H9 (cell line): Measurements from ENCODE around the gene OR6S1. TPM values are rescaled to one million over a fixed set of nuclear protein-coding genes. Genes with fewer than 3 reads are reported as not detected.

Source experiments
- DNase-seq: peaks from one replicate; pipeline ENCODE4 v3.0.0-alpha.2; 2017
- H2AFZ ChIP-seq: one replicate; pipeline ENCODE4 v1.6.1; 2013; ENCODE audit warnings: mild to moderate bottlenecking, low read length, control low read depth, moderate library complexity
- H2AK5ac ChIP-seq: 2 replicates; pipeline ENCODE4 v1.6.1; 2013; ENCODE audit warnings: low read length, control low read depth, mixed read lengths; ENCODE audit not compliant: insufficient read length
- H2BK120ac ChIP-seq: one replicate; pipeline ENCODE4 v1.6.1; 2013; ENCODE audit warnings: low read depth, mild to moderate bottlenecking, low read length, control low read depth, inconsistent platforms; ENCODE audit not compliant: poor library complexity, severe bottlenecking
- H2BK12ac ChIP-seq: 2 replicates; pipeline ENCODE4 v1.6.1; 2013; ENCODE audit warnings: low read length, control low read depth, mixed read lengths, low read depth; ENCODE audit not compliant: insufficient read length
- H2BK15ac ChIP-seq: 2 replicates; pipeline ENCODE4 v1.6.1; 2013; ENCODE audit warnings: low read depth, low read length, control low read depth
- H2BK20ac ChIP-seq: one replicate; pipeline ENCODE4 v1.6.1; 2013; ENCODE audit warnings: low read depth, mild to moderate bottlenecking, low read length, control low read depth, inconsistent platforms; ENCODE audit not compliant: poor library complexity, severe bottlenecking
- H2BK5ac ChIP-seq: 2 replicates; pipeline ENCODE4 v1.6.1; 2013; ENCODE audit warnings: low read length, control low read depth, mixed read lengths; ENCODE audit not compliant: insufficient read length
- H3K14ac ChIP-seq: 2 replicates; pipeline ENCODE4 v1.6.1; 2013; ENCODE audit warnings: low read length, control low read depth; ENCODE audit not compliant: insufficient read depth
- H3K18ac ChIP-seq: 2 replicates; pipeline ENCODE4 v1.6.1; 2013; ENCODE audit warnings: low read depth, mild to moderate bottlenecking, mixed read lengths, low read length, control low read depth; ENCODE audit not compliant: insufficient read length
- H3K23ac ChIP-seq: 2 replicates; pipeline ENCODE4 v1.6.1; 2013; ENCODE audit warnings: low read length, control low read depth, mixed read lengths, low read depth; ENCODE audit not compliant: insufficient read length
- H3K23me2 ChIP-seq: 2 replicates; pipeline ENCODE4 v1.6.1; 2013; ENCODE audit warnings: low read depth, mild to moderate bottlenecking, mixed read lengths, low read length, control low read depth; ENCODE audit not compliant: insufficient read length, poor library complexity, severe bottlenecking
- H3K27ac ChIP-seq: 2 replicates; pipeline ENCODE4 v1.5.1; 2013; ENCODE audit warnings: low read length, control low read depth, mixed read lengths, low read depth; ENCODE audit not compliant: insufficient read length
- H3K27me3 ChIP-seq: 2 replicates; pipeline ENCODE4 v1.6.1; 2013; ENCODE audit warnings: low read length, control low read depth, inconsistent platforms; ENCODE audit not compliant: insufficient read depth
- H3K4ac ChIP-seq: 2 replicates; pipeline ENCODE4 v1.6.1; 2013; ENCODE audit warnings: low read depth, mild to moderate bottlenecking, control low read depth, inconsistent platforms, low read length, moderate library complexity
- H3K4me1 ChIP-seq: 2 replicates; pipeline ENCODE4 v1.6.1; 2013; ENCODE audit warnings: low read length, control low read depth, inconsistent platforms; ENCODE audit not compliant: insufficient read depth
- H3K4me2 ChIP-seq: 2 replicates; pipeline ENCODE4 v1.6.1; 2013; ENCODE audit warnings: low read length, control low read depth, mixed read lengths; ENCODE audit not compliant: insufficient read length, insufficient read depth
- H3K56ac ChIP-seq: 2 replicates; pipeline ENCODE4 v1.6.1; 2013; ENCODE audit warnings: low read depth, mild to moderate bottlenecking, mixed read lengths, low read length, control low read depth; ENCODE audit not compliant: insufficient read length
- H3K79me1 ChIP-seq: 2 replicates; pipeline ENCODE4 v1.6.1; 2013; ENCODE audit warnings: low read depth, mild to moderate bottlenecking, moderate library complexity, low read length, control low read depth, inconsistent platforms; ENCODE audit not compliant: insufficient read depth, poor library complexity, severe bottlenecking
- H3K79me2 ChIP-seq: 2 replicates; pipeline ENCODE4 v1.6.1; 2013; ENCODE audit warnings: low read length, control low read depth, inconsistent platforms; ENCODE audit not compliant: insufficient read depth
- H3K9ac ChIP-seq: 2 replicates; pipeline ENCODE4 v1.6.1; 2013; ENCODE audit warnings: low read length, control low read depth, mixed read lengths; ENCODE audit not compliant: insufficient read length; ENCODE audit errors: extremely low read depth
- H3K9me3 ChIP-seq: one replicate; pipeline ENCODE4 v1.6.1; 2013; ENCODE audit warnings: low read depth, low read length, inconsistent platforms; ENCODE audit not compliant: control insufficient read depth
- H3T11ph ChIP-seq: one replicate; pipeline ENCODE4 v1.6.1; 2013; ENCODE audit warnings: mild to moderate bottlenecking, low read length, control low read depth, inconsistent platforms
- H4K20me1 ChIP-seq: one replicate; pipeline ENCODE4 v1.6.1; 2013; ENCODE audit not compliant: control insufficient read depth, insufficient read length, insufficient read depth
- H4K5ac ChIP-seq: 2 replicates; pipeline ENCODE4 v1.6.1; 2013; ENCODE audit warnings: low read depth, mild to moderate bottlenecking, mixed read lengths, low read length, control low read depth; ENCODE audit not compliant: insufficient read length
- H4K8ac ChIP-seq: replicated peaks from 2 replicates; pipeline ENCODE4 v1.6.1; 2013; ENCODE audit warnings: low read length, control low read depth, mixed read lengths, low read depth; ENCODE audit not compliant: insufficient read length
- H4K91ac ChIP-seq: 2 replicates; pipeline ENCODE4 v1.6.1; 2013; ENCODE audit warnings: low read depth, mild to moderate bottlenecking, moderate library complexity, mixed read lengths, low read length, control low read depth; ENCODE audit not compliant: insufficient read length
- H3K27ac Mint-ChIP-seq, 3 experiments: 2 replicates in 2 of 3; 3 replicates in 1 of 3; pipeline ENCODE4 v1.8.0; 2020 to 2021; ENCODE audit warnings: mixed read lengths in 3 of 3, mild to moderate bottlenecking in 1 of 3, moderate library complexity in 1 of 3
- H3K27me3 Mint-ChIP-seq: 2 replicates; pipeline ENCODE4 v1.8.0; 2021; ENCODE audit warnings: low read depth, mild to moderate bottlenecking, moderate library complexity, mixed read lengths
- H3K36me3 Mint-ChIP-seq, 3 experiments: 2 replicates in 2 of 3; 3 replicates in 1 of 3; pipeline ENCODE4 v1.8.0; 2020 to 2021; ENCODE audit warnings: low read depth in 3 of 3, mixed read lengths in 3 of 3; ENCODE audit not compliant: insufficient read depth in 1 of 3
- H3K4me1 Mint-ChIP-seq, 2 experiments: 2 replicates each; pipeline ENCODE4 v1.8.0; 2020; ENCODE audit warnings: mixed read lengths in 2 of 2
- H3K4me3 Mint-ChIP-seq, 2 experiments: 2 replicates in 1 of 2; 3 replicates in 1 of 2; pipeline ENCODE4 v1.8.0; 2020 to 2021; ENCODE audit warnings: mild to moderate bottlenecking in 2 of 2, mixed read lengths in 2 of 2, moderate library complexity in 1 of 2
- H3K9me3 Mint-ChIP-seq, 2 experiments: 2 replicates in 1 of 2; 3 replicates in 1 of 2; pipeline ENCODE4 v1.8.0; 2020; ENCODE audit warnings: mild to moderate bottlenecking in 2 of 2, mixed read lengths in 2 of 2, moderate library complexity in 1 of 2
- CTCF ChIP-seq: fragments of 200-600 bp; sonication (generic); conservative IDR thresholded peaks from 3 replicates; pipeline ENCODE4 v1.8.0; 2021; ENCODE audit warnings: antibody characterized with exemption, mild to moderate bottlenecking
- WGBS: extraction: QIAGEN DNeasy Blood & Tissue Kit; methylation state at CpG from one replicate; pipeline ENCODE4 v1.1.7; 2013; ENCODE audit warnings: missing lambda C conversion rate, low lambda C conversion rate, mixed read lengths; ENCODE audit not compliant: insufficient read length; ENCODE audit errors: extremely low coverage; 5-methylcytosine and 5-hydroxymethylcytosine counted together
- total RNA-seq: library from RNA; stranded (reverse); gene quantifications from 2 replicates; pipeline ENCODE4 v1.2.1, GENCODE V29; 2021

Gene OR6S1
- total RNA-seq, 1 experiment from 2014 or later: not detected

GRCh38 chr14:20686386-20687143, 45.1 kb upstream of the OR6S1 start:
- peaks cover 8% of the 10 kb centered on the region in 2 experiments for H3K4me1 Mint-ChIP-seq
- Histone ChIP-seq H2AK5ac (no peak overlapping the region), H4K8ac (no peak overlapping the region), H3K4ac (no peak overlapping the region), H2BK5ac (no peak overlapping the region), H3K14ac (no peak overlapping the region), H4K91ac (no peak overlapping the region), H2BK20ac (no peak overlapping the region), H3K4me2 (no peak overlapping the region), H3T11ph (no peak overlapping the region), H4K20me1 (no peaks in the 10 kb centered on the region), H2BK120ac (no peak overlapping the region), H3K27ac (no peak overlapping the region), H2AFZ (no peak overlapping the region), H3K4me1 (no peaks in the 10 kb centered on the region), H3K79me1 (no peaks in the 10 kb centered on the region), H3K9me3 (no peaks in the 10 kb centered on the region), H4K5ac (no peak overlapping the region), H3K18ac (no peak overlapping the region), H2BK12ac (no peak overlapping the region), H3K56ac (no peak overlapping the region), H2BK15ac (no peak overlapping the region), H3K9ac (no peak overlapping the region), H3K23me2 (peaks cover 18% of the 10 kb centered on the region), H3K23ac (no peak overlapping the region), H3K79me2 (no peaks in the 10 kb centered on the region), H3K27me3 (no peaks in the 10 kb centered on the region)
- no CpG with 5 or more reads among the region's 7 CpGs for WGBS
- H3K27ac Mint-ChIP-seq: no peak overlapping the region
- 0 out of 5 replicates have a peak overlapping the region, but pooled peaks of 1 of the 2 experiments have one; percentile 30 for H3K4me3 Mint-ChIP-seq
- no peaks in the 10 kb centered on the region for H3K9me3 Mint-ChIP-seq
- H3K36me3 Mint-ChIP-seq: no peaks in the 10 kb centered on the region
- TF ChIP-seq CTCF: no peak
- H3K27me3 Mint-ChIP-seq: peaks cover 2% of the 10 kb centered on the region
- no peak for DNase-seq
